Upper lobe of left lung (tissue), 4 donors: Measurements from ENCODE around the gene SLC35B2.
A peak's percentile ranks its signal among the peaks of the same experiment; 100 is the strongest.

Source experiments
- EP300 ChIP-seq, 4 donors: sonication (generic); formaldehyde crosslinking; IDR thresholded peaks; one replicate each; pipeline ENCODE4 v1.5.1; 2017; ENCODE audit warnings: antibody characterized with exemption in 4 of 4, control low read depth in 2 of 4
- POLR2A ChIP-seq, 4 donors: fragments of 450-650 bp; IDR thresholded peaks; one replicate each; pipeline ENCODE4 v1.5.1; 2016 to 2017; ENCODE audit warnings: antibody characterized with exemption in 4 of 4, mild to moderate bottlenecking in 2 of 4
- POLR2AphosphoS5 ChIP-seq, 2 donors: sonication (generic); formaldehyde crosslinking; IDR thresholded peaks; one replicate each; pipeline ENCODE4 v1.5.1; 2017; ENCODE audit warnings: antibody characterized with exemption in 2 of 2
- TF ChIP-seq, protein P1 (sequence below), 6 experiments: fragments of 450-650 bp in 4 of 6; fragments of 200-600 bp in 2 of 6; sonication (generic) in 2 of 6; IDR thresholded peaks; one replicate each; pipeline ENCODE4 v1.5.1; 2016 to 2019; ENCODE audit warnings: antibody characterized with exemption in 6 of 6

DNA sequence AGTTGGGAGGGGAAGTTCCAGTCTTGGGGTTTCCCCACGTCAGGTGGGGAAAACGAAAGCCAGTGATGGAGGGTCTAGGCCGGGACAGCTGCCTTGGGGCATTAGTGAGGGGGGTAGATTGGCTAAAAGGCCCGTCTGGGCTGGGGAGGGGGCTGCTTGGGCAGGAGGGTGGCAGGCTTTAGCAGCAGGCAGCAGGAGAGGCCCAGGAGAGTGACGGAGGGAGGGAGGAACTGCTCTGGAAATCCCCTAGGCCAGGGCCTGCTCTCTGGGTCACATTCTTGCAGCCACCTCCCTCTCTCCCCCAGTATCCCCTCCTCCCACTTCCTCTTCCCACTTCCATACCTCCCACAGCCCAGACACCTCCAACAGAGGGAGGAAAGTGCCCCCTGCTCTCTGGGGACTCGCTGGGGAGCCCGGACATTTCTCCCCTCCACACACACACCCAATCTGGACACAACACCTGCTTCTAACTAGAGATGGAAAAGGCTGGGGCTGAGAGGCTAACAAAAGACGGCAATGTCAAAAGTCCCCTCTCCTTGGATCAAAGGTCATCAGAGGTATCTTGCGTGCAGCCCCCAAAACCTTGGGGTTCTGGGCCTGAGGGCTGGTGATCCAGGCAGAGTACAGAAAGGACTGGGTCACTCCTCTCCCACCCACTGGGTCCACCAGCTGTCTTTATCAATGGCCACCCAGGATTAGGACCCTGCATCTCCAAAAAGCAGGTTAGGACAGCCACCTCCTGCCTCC, 6.2 kb upstream of the SLC35B2 start:
- TF ChIP-seq POLR2A (IDR thresholded peaks at IDR 0.05), result peak in 1 of 4 donors; percentile 12
- TF ChIP-seq, protein P1, sequence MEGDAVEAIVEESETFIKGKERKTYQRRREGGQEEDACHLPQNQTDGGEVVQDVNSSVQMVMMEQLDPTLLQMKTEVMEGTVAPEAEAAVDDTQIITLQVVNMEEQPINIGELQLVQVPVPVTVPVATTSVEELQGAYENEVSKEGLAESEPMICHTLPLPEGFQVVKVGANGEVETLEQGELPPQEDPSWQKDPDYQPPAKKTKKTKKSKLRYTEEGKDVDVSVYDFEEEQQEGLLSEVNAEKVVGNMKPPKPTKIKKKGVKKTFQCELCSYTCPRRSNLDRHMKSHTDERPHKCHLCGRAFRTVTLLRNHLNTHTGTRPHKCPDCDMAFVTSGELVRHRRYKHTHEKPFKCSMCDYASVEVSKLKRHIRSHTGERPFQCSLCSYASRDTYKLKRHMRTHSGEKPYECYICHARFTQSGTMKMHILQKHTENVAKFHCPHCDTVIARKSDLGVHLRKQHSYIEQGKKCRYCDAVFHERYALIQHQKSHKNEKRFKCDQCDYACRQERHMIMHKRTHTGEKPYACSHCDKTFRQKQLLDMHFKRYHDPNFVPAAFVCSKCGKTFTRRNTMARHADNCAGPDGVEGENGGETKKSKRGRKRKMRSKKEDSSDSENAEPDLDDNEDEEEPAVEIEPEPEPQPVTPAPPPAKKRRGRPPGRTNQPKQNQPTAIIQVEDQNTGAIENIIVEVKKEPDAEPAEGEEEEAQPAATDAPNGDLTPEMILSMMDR (IDR thresholded peaks at IDR 0.05), result no peak
- TF ChIP-seq POLR2AphosphoS5 (IDR thresholded peaks at IDR 0.05), result peak in 1 of 2 donors; percentile 19
- TF ChIP-seq EP300 (IDR thresholded peaks at IDR 0.05), result no peak
